LHCN-M2 (cell line): Measurements from ENCODE around the gene VEGFA. TPM values are rescaled to one million over a fixed set of nuclear protein-coding genes. Genes with fewer than 3 reads are reported as not detected.

Source experiments
- DNase-seq: peaks from one replicate; pipeline ENCODE4 v3.0.0-alpha.2; 2012; ENCODE audit warnings: low read depth
- polyA plus RNA-seq: library from polyadenylated mRNA; unstranded; fragments of >200 nt; gene quantifications from one replicate; pipeline ENCODE4 v1.2.1, GENCODE V29; 2012; ENCODE audit warnings: missing spikeins
- total RNA-seq: library from RNA; depleted of rRNA; stranded (reverse); fragments of >200 nt; gene quantifications from 2 replicates; pipeline ENCODE4 v1.2.3, GENCODE V29; 2014; rRNA removed

Gene VEGFA
- 323 and 326 TPM in 2 replicates for total RNA-seq
- polyA plus RNA-seq = 63.4 TPM

- DNase-seq = peak; percentile 85
These were observed at the start of gene VEGFA for GRCh38 chr6:43769526-43770371. TSS of gene VEGFA (plus strand) at chr6:43770211.

DNA sequence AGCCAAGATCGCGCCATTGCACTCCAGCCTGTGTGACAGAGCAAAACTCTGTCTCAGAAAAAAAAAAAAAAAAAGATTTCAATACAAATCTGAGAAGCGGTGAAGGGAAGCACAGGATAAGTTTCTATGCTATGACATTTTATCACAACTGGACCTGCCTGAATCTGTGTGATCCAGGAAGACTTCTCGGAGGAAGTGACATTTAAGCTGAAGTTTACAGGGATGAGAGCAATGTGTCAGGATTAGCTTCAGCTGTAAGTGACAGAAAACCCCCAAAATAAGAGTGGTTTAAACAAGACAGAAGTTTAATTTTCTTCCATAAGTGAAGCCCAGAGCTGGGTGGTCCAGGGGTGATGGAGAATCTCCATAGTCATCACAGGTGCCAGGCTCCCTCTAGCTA lies 49.0 kb upstream of the VEGFA start:
- no peak for DNase-seq

DNA sequence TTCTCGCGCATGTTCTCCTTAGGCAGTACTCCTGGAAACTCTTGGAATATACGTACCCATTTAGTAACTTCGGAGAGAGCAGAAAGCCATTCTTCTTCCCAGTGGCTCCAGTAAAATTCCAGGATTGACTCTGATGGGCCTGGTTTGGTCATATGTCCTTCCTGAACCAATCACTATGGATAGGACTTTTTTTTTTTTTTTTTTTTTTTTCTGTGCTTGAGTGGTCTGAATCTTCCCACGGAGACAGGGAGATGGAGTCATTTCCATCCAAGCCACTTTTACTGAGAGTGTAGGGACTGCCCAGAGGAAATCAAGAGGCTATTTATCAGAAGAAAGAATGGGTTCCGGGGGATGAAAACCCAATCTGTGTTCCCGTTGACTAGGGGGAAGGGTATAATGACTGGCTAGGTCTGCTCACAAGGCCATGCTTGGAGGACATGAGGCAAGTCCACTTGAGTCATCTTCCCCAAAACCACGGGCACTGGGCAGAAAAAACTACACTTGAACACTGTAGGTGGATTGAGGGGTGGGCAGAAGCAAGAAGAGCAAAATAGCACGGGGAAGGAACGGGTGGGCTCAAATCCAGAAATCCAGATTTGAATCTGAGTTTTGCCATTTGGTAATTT lies 47.0 kb upstream of the VEGFA start:
- DNase-seq = peak; percentile 22

DNA sequence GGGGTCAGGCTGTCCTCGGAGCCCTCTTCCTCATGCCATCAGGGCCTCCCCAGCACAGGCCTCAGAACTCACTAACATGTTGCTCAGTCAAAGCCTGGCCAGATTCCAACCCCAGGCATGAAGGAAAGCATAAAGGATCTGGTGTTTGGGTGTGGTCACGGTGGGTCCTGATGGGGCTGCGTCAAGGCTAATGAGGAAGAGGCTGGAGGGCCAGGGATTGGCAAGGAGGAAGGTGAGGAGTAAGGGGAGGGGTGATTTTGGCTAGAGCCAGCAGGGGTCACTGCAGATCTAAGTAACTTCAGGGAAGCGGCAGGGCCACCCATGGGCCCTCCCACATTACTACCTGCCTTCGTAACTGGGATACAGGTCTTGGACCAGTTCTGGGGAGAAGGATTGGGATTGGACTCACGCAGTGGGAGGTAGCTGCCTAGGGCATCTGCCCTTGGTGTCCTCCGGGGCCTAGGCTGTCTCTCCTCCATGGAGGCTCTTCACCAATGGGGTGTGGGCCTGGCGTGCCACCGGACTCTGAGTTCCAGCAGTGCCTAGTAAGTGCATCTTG lies 46.2 kb upstream of the VEGFA start:
- DNase-seq = peak; percentile 40

GRCh38 chr6:43724354-43724753 lies 45.7 kb upstream of the VEGFA start:
- DNase-seq = no peak

- peak; percentile 66 for DNase-seq
These were observed 44.9 kb upstream of the VEGFA start for GRCh38 chr6:43724914-43725642.

DNA sequence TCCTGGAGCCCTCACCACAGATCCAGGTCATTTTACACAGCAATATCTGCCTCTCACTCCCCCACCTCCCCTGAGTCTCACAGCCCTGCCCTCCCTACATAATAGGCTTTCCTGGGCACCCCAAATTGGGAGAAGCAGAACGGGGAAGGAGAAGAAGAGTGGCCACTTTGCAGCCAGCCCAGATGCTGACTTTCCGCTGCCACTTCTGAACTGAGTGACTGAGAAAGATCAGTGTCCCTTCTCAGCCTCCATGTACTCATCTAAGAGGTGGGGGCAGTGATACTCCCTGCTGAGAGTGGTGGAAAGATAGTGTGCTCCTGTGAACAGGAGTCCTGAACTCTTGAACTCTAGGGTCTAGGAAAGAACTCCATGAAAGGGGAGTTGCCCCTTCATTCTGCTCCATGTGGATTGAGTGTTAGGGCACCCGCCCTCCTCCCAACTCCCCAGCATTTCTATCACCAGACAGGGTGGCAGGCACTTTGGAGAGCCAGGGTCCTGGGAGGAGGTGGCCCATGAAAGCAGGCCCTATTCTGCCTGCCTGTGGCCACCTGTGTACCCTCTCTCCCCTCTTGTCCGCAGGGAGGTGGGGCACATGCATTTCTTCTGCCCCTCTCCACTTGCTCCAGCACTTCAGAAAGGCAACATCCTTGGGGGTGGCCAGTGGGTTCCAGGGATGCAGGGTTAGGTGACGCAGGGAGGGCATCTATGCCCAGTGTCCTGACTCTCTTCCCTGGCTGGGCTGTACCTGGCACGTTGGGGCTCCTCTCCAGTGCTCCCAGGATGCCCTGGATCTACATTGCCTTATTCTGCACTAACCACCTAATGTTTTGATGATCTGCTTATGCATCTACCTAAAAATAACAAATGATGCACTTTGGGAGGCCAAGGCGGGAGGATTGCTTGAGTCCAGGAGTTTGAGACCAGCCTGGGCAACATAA lies 44.1 kb upstream of the VEGFA start:
- DNase-seq = no peak

DNA sequence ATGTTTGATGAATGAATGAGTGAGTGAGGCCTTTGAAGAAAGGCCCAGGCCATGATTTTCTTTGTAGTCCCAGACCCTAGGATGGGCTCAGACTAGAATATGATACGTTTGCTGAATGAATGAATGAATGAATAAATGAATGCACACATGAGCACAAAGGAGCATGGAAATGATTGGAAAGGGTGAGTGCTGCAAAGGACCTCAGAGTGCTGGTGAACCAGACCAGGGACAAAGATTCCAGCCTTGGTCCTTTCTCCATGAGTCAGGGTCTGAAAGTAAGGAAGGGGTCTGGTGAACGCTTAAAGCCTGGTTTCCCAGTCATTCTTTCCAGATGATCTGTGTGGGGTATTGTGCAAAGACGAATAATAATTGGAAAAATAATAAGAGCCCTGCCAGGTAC lies 42.4 kb upstream of the VEGFA start:
- no peak for DNase-seq

DNA sequence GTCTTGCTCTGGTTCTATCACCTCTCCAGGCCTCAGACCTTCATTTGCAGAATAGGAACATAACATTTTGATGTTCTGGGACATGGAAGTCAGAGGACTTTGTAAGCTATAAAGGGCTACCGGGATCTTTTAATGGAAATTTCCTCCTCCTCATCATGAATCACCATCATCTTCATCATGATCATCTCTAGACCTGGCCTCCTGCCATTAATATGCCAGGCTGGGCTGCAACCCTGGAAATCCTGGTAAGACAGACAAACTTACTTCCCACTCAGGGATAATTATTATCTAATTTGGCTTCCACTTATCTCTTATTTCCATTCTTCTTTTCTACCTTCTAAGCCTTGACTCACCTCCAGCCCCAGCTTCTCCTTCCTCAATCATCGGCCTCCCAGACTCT lies 41.4 kb upstream of the VEGFA start:
- no peak for DNase-seq

DNA sequence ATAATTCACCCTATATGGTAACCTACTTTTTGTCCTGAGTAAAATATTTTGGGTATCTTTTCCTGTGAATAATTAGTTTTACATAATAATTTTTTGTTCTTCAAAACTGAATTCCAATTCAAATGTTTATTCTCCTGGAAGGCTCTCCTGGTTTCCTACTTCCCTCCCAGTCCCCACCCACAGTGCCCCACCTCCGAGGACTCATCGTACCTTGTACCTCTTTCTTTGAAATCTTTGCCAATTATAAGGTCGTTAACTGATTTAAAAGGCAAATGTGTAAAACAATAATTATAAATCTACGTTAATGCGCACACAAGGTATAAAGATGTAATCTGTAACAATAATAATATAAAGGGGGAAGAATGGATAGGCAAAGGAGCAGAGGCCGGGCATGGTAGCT lies 40.5 kb upstream of the VEGFA start:
- no peak for DNase-seq

- no peak for DNase-seq
These were observed 39.4 kb upstream of the VEGFA start for GRCh38 chr6:43730634-43731033.

GRCh38 chr6:43733471-43734293 lies 36.3 kb upstream of the VEGFA start:
- no peak for DNase-seq

GRCh38 chr6:43734294-43734665 lies 35.7 kb upstream of the VEGFA start:
- DNase-seq = no peak

- no peak for DNase-seq
These were observed 34.3 kb upstream of the VEGFA start for GRCh38 chr6:43735642-43736199.

DNA sequence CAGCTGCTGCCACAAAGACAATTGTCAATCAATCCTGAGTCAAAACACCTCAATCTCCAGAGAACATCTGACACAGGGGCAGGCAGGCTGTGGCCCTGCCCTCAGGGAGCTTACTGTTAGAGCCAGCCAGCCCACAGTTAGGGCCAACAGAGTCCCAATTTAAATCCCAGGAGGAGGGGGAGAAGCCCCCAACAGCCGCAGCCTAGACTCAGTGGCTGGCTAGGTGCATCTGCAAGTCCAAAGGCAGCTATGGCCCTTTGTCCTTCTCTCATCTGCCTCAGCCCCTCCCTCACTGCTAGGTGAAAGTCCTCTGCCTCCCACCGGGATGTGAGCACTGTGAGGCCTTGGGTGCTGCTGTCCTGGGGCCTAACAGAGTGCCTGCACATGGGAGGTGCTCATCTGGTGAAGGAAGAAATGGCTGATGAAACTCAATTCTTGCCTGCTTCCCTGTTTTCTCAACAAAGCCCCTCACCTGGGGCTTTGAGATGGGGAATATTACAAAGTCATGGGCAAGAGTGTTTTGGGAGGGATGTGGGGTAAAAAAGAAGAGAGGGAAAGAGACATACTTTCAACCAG lies 33.7 kb upstream of the VEGFA start:
- no peak for DNase-seq

GRCh38 chr6:43736844-43737243 lies 33.2 kb upstream of the VEGFA start:
- DNase-seq = no peak

DNA sequence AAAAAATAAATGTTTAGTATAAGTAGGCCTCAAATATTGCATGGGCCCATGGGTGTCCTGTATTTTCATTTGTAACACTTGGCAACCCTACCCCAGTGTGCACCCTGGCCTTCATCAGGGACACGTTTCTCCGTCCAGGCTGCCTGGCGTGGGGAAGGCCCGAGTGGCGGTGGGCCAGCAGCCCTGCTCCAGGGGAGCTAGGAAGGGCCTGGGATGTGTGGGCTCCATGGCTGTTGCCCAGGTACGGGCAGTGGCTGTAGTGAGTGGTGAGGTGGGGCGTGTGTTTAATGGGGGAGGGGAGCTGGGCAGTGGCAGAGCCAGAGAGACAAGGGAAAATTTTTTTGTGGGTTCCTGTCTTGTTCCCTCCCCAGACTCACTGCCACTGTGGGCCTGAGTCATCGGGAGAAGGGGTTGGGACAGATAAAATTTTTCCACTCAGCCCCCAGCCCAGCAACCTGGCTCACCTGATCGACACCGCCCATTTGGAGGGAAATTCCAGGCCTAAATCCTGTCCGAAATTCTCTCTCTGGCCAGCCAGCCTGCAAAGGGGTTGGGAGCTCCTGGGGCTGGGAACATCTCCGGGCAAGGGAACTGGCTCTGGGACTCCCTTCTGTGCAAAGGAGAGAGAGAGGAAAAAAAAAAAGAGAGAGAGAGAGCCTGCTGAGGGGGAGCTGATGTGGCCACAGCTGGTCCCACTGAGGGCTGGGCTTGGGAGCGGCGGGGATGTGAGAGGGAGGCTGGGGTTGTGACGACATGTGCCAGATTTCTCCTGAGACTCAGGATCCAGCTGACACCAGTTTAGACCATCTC lies 32.5 kb upstream of the VEGFA start:
- peak; percentile 19 for DNase-seq

- no peak for DNase-seq
These were observed 31.7 kb upstream of the VEGFA start for GRCh38 chr6:43738267-43738676.
